Non-pigmented ciliary epithelial cell (primary cell): ENCODE data around the gene RNU6-1.

Experiments
- DNase-seq: peaks from one replicate; pipeline ENCODE4 v3.0.0-alpha.2; 2010; ENCODE audit warnings: low read depth

The RNU6-1 gene

DNA sequence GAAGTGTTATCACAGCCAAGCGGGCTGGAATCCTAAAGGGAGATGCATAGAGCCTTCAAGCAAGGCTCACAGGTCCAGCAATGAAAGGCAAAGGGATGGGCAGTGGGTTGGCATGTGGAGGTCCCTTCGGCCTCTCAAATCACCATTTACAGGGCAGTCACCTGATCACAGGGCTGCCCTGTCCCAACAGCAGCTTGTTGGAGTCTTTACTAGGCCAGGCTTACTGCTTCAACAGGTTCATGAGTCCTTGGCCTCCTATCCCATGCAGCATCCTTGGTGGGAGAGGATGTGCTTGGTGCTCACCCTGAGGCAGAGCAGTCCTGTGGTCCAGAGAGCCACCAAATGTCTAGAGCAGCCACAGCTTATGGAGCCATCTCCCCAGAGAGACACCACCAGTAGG is 38.7 kb downstream of the RNU6-1 start:
- DNase-seq, result no peak

DNA sequence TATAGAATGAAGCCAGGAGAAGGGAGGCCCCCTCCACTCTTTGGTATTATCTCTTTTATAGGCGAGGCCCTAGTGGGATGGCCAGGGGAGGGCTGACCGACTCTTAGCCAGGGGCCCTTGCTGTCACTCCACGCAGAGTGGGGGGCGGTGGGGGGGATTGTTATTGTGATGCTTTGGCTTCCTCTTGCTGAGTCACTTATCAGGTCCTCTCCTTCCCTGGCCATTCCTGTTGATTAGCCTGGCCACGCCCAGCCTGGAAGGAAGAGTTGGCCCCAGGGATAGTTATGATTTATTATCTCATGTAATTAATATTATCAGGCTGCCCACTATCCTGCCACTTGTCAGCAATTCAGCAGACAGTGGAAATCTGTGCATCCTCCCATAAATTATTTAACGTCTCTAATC is 40.0 kb downstream of the RNU6-1 start:
- no peak for DNase-seq

GRCh38 chr15:67796196-67797127 is 43.4 kb downstream of the RNU6-1 start:
- no peak for DNase-seq

- DNase-seq, result no peak
Observed at GRCh38 chr15:67794832-67795574, 44.8 kb downstream of the RNU6-1 start.

- no peak for DNase-seq
Observed at GRCh38 chr15:67792250-67792942, 47.4 kb downstream of the RNU6-1 start.

DNA sequence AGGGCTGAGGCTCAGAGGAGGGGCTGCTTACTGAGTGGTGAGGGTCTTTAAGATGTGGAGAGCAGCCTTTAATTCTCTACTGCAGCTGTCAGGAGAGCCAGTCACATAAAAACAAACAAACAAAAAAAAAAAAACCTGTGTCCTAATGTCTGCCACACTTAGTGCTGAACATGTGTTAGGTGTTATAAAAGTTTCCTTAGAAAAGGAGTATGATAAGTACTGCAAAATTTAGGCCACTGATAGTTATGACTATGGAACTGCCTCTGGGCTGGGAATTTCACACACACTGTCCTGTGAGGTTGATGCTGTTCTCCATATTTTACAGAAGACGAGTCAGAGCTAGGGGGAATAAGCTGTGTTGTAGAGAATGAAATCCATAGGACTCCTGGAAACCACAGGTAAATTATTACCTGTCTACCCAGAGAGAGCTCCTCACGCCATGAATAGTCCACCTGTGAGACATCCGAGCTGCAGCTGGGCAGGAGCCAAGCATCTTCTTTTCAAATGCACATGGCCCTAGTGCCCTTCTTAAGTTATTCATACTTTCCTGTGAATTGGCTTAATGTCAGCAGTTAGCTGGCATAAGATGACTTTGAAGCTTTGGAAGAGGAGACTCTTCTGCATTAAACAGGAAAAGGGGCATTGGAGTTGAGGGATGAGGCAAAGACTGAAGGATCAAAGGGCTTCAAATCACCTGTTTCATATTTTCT is 49.1 kb downstream of the RNU6-1 start:
- DNase-seq, result no peak
